Measurements from ENCODE around the gene HOMER2.
"Not testable (repeated sequence)": the region's sequence is repeated elsewhere in the genome, so short reads cannot be mapped to it uniquely, and the experiment has no call there.

The HOMER2 gene

DNA sequence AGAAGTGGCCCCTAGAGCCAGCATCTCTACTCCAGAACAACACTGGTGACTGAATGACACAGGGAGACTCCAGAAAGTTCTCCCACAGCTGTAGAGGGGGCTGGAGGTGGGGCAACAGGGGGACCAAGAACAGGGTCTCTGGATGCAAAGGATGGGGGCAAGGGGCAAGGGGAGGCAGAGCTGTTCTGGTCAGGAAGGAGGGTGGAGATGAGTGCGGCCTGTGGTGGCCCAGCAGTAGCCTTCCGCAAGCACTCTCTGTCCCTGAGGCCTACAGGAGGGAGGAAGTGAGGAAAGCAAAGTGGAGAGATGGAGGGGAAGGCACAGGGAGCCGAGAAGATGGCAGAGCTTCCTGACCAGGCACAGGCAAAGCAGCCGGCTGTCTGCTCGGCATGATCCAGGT is 56.5 kb downstream of the HOMER2 start:
- TF ChIP-seq, protein P1, sequence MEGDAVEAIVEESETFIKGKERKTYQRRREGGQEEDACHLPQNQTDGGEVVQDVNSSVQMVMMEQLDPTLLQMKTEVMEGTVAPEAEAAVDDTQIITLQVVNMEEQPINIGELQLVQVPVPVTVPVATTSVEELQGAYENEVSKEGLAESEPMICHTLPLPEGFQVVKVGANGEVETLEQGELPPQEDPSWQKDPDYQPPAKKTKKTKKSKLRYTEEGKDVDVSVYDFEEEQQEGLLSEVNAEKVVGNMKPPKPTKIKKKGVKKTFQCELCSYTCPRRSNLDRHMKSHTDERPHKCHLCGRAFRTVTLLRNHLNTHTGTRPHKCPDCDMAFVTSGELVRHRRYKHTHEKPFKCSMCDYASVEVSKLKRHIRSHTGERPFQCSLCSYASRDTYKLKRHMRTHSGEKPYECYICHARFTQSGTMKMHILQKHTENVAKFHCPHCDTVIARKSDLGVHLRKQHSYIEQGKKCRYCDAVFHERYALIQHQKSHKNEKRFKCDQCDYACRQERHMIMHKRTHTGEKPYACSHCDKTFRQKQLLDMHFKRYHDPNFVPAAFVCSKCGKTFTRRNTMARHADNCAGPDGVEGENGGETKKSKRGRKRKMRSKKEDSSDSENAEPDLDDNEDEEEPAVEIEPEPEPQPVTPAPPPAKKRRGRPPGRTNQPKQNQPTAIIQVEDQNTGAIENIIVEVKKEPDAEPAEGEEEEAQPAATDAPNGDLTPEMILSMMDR (IDR thresholded peaks at IDR 0.05), result no peak
- TF ChIP-seq ZFX (IDR thresholded peaks at IDR 0.05; ENCODE audit: borderline replicate concordance), result no peak
- no peak overlapping the region for H3K27ac ChIP-seq

DNA sequence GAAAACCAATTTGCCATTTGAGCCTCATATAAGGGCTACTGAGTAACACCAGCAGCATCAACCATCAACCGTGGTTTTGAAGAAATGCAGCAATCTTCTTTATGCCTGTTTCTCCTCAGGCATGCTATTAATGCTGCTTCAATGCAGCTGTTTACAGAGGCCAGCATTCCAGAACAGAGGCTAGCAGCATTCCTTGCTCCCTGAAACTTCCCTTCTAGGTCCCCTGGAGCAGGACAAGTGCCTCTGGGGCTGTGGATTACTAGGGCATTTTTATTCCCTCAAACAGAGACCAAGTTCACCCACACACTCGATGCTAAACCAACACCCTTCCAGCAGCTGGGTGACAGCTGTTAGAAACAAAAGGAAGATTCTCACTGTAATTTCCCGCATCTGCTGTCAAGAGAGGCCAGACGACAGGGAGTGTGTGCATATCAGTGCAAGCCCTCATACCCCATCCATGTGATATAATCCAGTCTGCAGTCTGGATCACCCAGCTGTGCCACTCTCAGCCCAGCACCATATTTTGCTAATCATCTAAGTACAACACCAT is 57.5 kb downstream of the HOMER2 start:
- TF ChIP-seq ZFX (IDR thresholded peaks at IDR 0.05; ENCODE audit: borderline replicate concordance), result no peak
- TF ChIP-seq, protein P1 (IDR thresholded peaks at IDR 0.05), result no peak
- no peak overlapping the region for H3K27ac ChIP-seq

DNA sequence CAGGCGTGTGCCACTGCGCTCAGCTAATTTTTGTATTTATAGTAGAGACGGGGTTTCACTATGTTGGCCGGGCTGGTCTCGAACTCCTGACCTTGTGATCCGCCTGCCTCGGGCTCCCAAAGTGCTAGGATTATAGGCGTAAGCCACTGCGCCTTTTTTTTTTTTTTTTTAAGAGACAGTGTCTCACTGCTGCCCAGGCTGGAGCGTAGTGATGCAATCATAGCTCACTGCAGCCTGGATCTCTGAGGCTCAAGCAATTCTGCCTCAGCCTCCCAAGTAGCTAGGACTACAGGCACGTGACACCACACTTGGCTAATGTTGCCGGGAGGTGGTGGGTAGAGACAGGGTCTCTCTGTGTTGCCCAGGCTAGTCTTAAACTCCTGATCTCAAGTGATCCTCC is 59.0 kb downstream of the HOMER2 start:
- not testable (repeated sequence) for H3K27ac ChIP-seq

DNA sequence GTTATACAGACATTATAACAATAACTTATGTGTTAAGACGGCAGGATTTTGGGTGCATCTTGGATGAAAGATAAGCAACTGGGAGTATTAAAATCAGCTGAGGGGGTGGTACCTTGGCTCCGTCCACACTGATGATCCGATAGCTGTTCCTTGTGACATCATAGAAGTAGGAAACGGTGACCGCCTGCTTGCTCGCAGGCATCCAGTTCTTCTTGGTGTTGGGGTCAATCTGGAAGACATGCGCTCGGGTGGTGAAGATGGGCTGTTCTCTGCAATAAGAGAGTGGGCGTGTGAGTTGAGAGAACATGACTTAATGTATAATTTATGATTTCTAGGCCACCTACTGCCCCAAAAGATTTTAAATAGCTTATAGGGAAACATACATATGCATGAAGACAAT is 59.9 kb downstream of the HOMER2 start:
- no peak overlapping the region for H3K27ac ChIP-seq
- TF ChIP-seq, protein P1 (IDR thresholded peaks at IDR 0.05), result no peak
- no peak for TF ChIP-seq ZFX (IDR thresholded peaks at IDR 0.05; ENCODE audit: borderline replicate concordance)

DNA sequence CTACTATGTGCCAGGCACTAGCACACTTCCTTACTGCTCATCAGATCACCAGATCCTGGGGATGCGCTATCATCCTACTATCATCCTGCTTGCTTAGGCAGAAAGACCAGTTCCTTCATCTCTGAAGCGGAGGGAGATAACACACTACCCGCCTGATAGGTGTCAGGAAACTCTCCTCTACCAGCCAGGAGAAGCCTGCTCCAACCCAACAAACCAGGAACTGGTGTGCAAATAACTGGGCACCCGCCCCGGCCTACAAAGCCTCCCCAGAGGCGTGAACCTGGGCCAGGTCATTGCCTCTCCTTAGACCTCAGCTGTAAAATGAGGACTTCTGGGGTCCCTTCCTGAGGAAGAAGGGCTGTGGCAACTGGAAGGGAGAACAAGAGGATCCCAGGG is 61.5 kb downstream of the HOMER2 start:
- H3K27ac ChIP-seq, result no peak overlapping the region
- no peak for TF ChIP-seq ZFX (IDR thresholded peaks at IDR 0.05; ENCODE audit: borderline replicate concordance)
- TF ChIP-seq, protein P1 (IDR thresholded peaks at IDR 0.05), result no peak

DNA sequence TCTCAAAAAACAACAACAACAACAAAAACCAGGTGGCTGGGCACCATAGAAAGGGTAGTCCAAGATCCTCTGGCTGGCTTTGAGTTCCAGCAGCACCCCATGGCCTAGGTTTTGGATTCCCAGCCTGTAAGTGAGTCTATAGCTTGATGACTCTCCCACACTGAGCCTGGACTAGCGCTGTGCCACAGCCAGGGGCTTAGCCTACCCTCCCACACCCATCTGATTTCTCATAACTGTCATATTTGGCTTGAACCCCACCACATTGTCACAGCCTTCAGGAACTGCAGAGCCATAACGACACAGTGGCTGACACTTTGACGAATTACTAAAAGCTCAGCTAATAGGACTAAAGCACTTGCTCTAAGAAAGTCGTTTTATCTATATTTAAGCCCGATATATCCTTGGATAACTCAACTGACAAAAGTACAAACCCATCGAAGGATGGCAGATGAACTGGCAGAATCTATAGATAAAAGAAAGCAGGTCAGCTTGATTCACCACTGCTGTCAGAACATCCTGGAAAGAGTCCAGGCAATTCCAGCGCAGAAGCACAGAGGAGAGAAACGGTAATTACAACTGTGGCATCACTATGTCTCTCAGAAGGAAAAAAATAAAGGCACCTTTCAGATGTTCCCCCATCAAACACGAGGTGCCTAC is 62.1 kb downstream of the HOMER2 start:
- TF ChIP-seq ZFX (IDR thresholded peaks at IDR 0.05; ENCODE audit: borderline replicate concordance), result no peak
- TF ChIP-seq, protein P1 (IDR thresholded peaks at IDR 0.05), result no peak
- H3K27ac ChIP-seq, result no peak overlapping the region

DNA sequence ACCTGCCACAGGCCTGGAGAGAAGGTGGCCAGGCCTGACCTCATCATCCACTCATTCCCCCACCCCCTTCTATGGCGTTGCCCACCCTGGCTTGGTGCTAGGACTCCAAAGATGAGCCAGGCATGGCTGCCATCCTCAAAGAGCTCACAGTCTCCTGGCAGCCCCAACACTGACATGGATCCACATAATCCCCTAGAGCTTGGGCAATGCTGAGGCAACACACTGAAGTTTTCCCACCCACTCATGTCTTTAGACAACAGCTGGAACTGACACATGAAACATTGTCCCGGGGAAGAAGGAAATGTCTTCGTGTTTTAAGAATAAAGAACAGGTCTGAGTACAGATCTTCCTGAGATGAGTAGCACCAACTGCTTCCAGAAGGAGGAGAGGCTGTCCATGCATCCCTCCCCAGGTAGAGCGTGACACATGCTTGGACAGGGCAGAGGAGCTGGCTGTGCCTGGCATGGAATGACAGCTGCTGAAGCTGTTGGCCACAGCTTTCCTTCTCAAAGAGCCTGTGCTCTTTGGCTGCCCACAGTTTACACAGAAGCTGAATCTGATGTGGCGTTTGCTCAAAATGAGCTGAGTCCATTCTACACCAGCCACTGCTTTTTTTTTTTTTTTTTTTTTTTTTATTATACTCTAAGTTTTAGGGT is 70.1 kb downstream of the HOMER2 start:
- no peak for TF ChIP-seq ZFX (IDR thresholded peaks at IDR 0.05; ENCODE audit: borderline replicate concordance)
- TF ChIP-seq, protein P1 (IDR thresholded peaks at IDR 0.05), result no peak
- no peak overlapping the region for H3K27ac ChIP-seq
